ENCODE results near the gene C2orf92.
A peak's percentile ranks its signal among the peaks of the same experiment; 100 is the strongest.

Gene C2orf92

GRCh38 chr2:97739020-97739892 is 69.7 kb downstream of the C2orf92 start:
- TF ChIP-seq, protein P1, sequence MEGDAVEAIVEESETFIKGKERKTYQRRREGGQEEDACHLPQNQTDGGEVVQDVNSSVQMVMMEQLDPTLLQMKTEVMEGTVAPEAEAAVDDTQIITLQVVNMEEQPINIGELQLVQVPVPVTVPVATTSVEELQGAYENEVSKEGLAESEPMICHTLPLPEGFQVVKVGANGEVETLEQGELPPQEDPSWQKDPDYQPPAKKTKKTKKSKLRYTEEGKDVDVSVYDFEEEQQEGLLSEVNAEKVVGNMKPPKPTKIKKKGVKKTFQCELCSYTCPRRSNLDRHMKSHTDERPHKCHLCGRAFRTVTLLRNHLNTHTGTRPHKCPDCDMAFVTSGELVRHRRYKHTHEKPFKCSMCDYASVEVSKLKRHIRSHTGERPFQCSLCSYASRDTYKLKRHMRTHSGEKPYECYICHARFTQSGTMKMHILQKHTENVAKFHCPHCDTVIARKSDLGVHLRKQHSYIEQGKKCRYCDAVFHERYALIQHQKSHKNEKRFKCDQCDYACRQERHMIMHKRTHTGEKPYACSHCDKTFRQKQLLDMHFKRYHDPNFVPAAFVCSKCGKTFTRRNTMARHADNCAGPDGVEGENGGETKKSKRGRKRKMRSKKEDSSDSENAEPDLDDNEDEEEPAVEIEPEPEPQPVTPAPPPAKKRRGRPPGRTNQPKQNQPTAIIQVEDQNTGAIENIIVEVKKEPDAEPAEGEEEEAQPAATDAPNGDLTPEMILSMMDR (IDR thresholded peaks at IDR 0.05; ENCODE audit: control insufficient read depth, insufficient read depth, low read depth, low read length, missing control alignments) = no peak
- H3K4me3 ChIP-seq (ENCODE audit: control insufficient read depth, low read depth, low read length) = no peak overlapping the region
- no peak for DNase-seq (ENCODE audit: low read depth)

DNA sequence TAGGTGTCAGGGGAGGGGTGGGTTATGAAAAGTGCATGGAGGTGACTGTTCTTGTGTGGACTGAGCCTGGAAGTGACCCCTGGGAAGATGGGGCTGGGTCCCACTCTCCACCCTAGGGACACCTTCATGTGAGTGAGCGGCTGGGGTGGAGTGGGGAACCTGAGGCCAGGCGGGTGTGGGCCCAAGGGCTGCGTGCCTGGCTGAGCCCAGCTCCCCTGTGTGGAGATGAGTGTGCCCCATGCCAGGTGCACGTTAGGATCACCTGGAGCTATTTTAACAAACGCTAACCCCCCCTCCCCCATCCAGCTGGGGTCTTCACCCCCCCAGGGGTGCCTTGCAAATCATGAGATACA is 70.4 kb downstream of the C2orf92 start:
- H3K4me3 ChIP-seq (ENCODE audit: control insufficient read depth, low read depth, low read length) = no peak overlapping the region
- TF ChIP-seq, protein P1 (IDR thresholded peaks at IDR 0.05; ENCODE audit: control insufficient read depth, insufficient read depth, low read depth, low read length, missing control alignments) = no peak
- no peak for DNase-seq (ENCODE audit: low read depth)

DNA sequence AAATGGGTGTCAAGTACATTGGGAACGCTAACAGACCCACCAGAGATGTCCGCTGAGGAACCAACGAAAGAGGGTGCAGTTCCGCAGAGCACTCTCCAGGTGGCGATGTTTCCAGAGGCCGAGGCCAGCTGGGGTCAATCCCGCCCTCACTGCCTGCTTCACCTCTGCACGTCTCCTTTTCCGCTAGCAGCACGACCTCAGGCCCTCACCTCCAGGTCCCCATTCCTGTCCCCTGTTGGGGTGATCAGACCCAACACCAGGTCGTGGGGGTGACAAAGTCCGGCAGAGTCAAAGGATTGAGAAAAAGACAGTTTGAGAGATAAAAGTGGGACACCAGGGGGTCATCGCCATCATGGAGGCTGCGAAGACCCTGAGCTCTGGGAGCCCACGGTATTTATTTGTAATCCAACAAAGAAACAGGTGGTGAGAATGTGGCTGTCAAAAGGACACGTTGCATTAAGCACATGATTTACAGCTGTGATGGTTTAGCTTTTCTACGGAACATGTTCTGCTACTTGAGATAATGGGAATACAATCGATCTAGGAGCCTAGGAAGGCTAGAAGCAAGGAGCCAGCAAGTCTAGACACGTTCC is 71.2 kb downstream of the C2orf92 start:
- TF ChIP-seq, protein P1 (IDR thresholded peaks at IDR 0.05; ENCODE audit: control insufficient read depth, insufficient read depth, low read depth, low read length, missing control alignments) = peak; percentile 64
- no peak for DNase-seq (ENCODE audit: low read depth)
- H3K4me3 ChIP-seq (ENCODE audit: control insufficient read depth, low read depth, low read length) = no peak overlapping the region

DNA sequence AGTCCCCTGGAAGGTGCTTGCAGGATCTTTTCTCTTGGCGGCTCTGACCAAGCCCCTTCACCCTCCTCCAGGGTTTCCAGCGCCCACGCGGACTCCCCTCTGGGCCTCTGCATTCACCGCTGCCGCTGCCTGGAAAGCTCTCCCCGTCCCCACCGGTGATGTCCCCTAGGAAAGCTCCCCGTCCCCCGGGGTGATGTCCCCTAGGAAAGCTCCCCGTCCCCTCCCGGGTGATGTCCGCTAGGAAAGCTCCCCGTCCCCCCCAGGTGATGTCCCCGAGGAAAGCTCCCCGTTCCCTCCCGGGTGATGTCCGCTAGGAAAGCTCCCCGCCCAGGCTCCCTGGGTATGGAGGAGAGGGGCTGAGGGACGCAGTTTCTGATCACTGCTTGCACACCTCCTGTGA is 71.7 kb downstream of the C2orf92 start:
- TF ChIP-seq, protein P1 (IDR thresholded peaks at IDR 0.05; ENCODE audit: control insufficient read depth, insufficient read depth, low read depth, low read length, missing control alignments) = no peak
- no peak for DNase-seq (ENCODE audit: low read depth)
- no peak overlapping the region for H3K4me3 ChIP-seq (ENCODE audit: control insufficient read depth, low read depth, low read length)

- H3K4me3 ChIP-seq (ENCODE audit: control insufficient read depth, low read depth, low read length) = no peak overlapping the region
- DNase-seq (ENCODE audit: low read depth) = no peak
- TF ChIP-seq, protein P1 (IDR thresholded peaks at IDR 0.05; ENCODE audit: control insufficient read depth, insufficient read depth, low read depth, low read length, missing control alignments) = no peak
These were observed 72.2 kb downstream of the C2orf92 start for GRCh38 chr2:97741686-97742085.

DNA sequence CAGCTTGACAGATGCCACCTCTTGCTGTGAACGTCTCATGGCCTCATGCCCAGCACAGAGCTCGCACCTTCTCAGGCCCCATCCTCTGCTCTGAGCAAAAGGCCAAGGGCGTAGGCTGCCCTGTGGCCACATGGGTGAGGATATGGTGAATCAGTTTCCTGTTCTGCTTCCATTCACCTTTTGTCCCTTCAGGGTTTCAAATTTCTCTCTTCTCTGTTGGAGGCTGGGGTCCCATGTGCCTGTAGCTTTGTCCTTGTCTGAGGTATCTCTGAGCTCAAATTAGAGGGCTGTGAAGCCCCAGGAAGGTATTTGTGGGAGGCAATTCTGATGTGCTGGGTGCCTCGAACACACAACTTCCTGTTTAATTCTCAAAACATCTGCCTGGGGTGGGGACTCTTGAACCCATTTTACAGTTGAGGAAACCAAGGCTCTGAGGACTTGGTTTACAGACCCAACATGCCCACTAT is 72.9 kb downstream of the C2orf92 start:
- TF ChIP-seq, protein P1 (IDR thresholded peaks at IDR 0.05; ENCODE audit: control insufficient read depth, insufficient read depth, low read depth, low read length, missing control alignments) = no peak
- DNase-seq (ENCODE audit: low read depth) = no peak
- no peak overlapping the region for H3K4me3 ChIP-seq (ENCODE audit: control insufficient read depth, low read depth, low read length)
